ENCODE measurements around the gene ZCCHC3.
"Not testable (repeated sequence)": the region's sequence is repeated elsewhere in the genome, so short reads cannot be mapped to it uniquely, and the experiment has no call there.

Gene ZCCHC3

DNA sequence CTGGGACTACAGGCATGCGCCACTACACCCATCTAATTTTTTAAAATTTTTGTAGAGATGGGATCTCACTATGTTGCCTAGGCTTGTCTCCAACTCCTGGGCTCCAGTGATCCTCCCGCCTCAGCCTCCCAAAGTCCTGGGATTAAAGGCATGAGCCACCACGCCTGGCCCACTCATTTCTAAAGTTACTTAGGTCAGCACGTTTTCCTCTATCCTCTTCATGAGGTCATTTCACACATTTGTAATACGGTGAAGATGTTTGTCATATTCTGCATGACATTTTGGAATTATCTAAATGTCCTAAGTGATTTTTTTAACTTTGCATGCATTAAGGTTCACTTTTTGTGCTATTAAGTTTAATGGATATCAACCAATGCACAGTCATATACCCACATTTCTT lies 16.0 kb downstream of the ZCCHC3 start:
- DNase-seq (ENCODE audit: low read depth): no peak

DNA sequence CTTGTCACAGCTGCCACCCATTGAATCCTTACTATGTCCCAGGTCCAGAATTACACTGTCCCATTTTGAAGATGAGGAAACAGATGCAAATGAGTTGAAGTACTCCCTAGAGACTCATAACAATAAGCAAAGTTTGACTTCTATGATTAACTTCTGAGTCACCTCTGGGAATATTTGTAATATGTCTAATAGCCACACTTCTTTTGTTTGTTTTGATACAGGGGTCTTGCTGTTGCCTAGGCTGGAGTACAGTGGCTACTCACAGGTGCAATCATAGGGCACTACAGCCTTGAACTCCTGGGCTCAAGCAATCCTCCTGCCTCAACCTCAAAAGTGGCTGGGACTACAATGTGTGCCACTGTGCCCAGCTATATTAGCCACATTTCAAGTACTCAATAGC lies 16.6 kb downstream of the ZCCHC3 start:
- no peak for DNase-seq (ENCODE audit: low read depth)

DNA sequence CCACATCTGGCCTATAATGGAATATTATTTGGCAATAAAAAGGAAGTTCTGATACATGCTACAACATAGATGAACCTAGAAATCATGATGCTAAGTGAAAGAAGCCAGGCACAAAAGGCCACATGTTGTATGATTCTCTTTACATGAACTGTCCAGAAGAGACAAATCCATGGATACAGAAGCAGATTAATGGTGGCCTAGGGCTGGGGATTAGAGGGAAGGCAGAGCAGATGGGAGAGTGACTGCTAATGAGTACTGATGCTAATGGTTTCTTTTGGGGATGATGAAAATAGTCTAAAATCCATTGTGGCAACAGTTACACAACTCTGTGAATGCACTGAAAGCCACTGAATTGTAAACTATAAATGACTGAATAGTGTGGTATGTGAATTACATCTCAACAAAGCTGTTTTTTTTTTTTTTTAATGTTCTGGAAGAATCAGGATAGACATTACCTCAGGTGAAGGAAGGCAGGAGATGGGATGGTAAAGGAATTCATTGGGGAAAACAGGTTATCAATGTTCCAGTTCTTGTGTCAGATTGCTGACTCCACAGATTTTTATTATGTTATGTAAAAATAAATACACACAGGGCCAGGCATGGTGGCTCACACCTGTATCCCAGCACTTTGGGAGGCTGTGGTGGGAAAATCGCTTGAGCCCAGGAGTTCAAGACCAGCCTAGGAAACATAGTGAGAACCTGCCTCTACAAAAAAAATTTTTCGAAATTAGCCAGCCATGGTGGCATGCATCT lies 19.1 kb downstream of the ZCCHC3 start:
- no peak for DNase-seq (ENCODE audit: low read depth)

DNA sequence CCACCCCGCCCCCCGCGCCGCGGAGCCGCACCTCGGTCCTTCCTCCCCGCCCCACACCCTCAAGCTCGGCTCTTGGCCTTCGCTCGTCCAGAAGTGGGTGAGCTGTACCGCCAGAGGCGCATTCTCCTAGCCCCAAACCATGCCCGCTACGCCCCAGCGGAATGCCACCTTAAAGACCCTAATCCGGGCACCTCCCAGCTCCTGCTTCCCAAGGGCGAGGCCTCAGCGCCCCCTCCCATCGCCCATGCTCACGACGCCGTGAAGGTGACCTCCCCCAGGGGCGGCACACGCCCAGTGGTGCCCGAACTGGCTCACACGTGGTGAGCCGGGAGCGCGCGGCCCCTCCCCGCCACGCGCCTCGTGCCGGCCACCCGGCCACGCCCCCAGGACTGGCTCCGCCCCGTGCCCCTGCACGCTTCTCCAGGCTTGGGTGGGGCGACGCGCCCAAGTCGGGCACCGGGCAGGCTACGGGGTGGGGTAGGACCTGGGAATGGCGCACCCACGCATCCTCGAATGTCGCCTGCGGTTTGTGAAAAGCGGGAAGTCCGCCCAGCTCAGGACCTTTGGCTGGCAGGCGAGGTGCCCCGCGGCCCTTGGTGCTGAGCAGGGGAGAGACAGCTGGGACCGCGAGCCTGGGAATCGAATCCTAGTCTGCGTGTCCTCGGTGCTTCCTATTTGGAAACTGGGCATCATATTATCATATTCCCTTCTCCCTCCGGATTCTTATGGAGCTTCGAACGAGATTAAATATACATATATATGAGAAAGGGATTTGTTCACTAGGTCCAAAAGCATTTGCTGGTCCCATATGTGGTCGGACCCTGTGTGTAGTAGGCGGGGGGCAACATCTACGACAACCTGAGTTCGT lies 27.0 kb downstream of the ZCCHC3 start:
- DNase-seq (ENCODE audit: low read depth): peak; percentile 88

DNA sequence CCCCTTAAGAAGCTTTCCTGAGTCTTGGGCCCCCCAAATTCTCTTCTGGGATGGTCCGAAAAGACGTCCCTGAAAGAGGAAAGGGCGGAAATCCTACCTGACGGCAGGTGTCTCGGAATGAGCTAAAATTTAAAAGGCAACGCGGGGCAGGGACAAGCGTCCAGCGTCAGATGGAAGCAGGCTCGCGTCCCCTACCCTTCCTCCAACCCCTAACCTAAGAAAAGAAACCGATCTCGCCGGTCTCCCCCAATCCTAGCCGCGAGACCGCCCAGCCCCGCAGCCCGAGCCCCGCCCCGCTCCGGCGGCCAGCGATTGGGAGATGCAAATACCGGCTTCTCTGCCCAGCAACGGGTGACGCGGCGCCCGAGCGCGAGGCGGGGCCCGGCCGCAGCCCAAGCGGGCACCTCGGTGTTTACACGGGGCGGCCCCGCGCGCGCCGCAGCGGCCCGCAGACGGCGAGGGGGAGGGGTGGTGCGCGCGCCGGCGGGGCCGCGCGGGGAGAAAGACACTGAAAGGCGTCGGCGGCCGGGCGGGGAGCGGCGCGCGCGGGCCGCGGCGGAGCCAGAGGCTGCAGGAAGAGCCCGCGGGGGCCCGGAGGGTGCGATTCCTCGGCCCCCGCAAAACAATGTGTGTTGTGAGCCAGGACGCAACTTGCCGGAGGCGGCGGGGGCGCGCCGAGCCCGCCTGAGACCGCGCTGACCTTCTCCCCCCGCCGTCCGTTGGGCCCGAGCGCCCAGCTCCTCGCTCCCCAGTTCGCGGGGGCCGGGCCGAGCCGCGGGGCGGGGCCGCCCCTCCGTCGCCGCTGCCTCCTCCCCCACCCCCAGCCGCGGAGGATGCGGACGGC lies 27.9 kb downstream of the ZCCHC3 start, which contains the start of gene SOX12:
SOX12 (plus strand) TSS at position 508 of the 844 bp plus-strand sequence. CDS start 373 bp downstream, outside the sequence.
- peak; percentile 97 for DNase-seq (ENCODE audit: low read depth)

DNA sequence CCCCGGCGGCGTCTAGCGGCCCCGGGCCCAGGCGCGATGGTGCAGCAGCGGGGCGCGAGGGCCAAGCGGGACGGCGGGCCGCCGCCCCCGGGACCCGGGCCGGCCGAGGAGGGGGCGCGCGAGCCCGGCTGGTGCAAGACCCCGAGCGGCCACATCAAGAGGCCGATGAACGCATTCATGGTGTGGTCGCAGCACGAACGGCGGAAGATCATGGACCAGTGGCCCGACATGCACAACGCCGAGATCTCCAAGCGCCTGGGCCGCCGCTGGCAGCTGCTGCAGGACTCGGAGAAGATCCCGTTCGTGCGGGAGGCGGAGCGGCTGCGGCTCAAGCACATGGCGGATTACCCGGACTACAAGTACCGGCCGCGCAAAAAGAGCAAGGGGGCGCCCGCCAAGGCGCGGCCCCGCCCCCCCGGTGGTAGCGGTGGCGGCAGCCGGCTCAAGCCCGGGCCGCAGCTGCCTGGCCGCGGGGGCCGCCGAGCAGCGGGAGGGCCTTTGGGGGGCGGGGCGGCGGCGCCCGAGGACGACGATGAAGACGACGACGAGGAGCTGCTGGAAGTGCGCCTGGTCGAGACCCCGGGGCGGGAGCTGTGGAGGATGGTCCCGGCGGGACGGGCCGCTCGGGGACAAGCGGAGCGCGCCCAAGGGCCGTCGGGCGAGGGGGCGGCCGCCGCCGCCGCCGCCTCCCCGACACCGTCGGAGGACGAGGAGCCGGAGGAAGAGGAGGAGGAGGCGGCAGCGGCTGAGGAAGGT lies 28.7 kb downstream of the ZCCHC3 start:
- DNase-seq (ENCODE audit: low read depth): no peak

DNA sequence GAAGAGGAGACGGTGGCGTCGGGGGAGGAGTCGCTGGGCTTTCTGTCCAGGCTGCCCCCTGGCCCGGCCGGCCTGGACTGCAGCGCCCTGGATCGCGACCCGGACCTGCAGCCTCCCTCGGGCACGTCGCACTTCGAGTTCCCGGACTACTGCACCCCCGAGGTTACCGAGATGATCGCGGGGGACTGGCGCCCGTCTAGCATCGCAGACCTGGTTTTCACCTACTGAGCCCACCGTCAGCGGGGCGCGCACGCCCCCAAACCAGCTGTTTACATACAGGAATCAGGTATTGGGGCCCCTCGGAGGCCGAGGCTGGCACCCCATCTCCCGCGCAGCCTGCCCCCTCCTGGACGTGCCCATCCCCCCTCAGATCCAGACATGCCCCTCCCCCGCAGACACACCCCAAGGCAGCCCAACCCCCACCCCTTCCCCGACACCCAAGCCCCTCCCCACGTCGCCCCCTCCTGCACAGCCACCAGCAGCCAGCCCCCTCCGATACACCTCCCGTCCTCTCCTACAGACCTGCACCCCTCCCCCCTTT lies 29.3 kb downstream of the ZCCHC3 start:
- DNase-seq (ENCODE audit: low read depth): no peak

DNA sequence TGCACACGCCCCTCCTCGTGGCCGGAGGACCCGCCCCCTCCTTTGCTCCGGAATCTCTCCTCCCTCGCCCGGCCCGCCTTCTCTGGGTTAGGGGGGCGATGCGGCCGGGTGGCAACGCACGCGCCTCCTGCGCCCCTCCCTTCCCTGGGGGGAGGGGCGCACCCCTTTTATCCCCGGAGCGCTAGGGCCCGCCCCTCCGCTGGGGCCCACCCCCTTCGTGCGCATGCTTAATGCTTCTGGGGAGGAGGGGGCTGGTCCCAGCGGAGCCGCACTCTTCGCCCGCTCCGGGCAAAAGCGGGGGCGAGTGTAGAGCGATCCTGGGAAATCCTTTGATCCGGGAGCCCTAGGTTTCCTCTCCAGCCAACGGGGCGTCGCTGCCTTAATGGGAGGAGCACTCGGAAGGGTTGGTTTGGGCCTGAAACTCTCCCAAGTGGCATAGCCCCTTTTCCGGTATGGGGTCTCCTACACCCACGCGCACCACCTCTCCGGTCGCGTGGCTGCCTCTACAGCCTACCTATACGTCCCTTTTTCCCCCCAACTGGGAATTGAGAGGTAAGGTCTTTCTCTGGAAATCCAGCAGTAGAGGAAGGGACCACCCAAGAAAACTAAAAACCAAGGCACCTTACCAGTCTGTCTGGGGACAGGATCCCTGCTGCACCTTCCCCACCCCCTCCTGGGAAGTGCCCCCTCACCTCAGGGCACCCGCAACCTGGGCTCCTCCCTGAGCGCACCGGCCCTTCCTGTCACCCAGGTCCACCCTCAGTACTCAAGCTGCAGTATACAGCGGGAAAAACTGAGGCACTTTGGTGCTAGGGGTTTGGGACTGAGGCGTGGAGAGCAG lies 30.0 kb downstream of the ZCCHC3 start:
- DNase-seq (ENCODE audit: low read depth): peak; percentile 66

DNA sequence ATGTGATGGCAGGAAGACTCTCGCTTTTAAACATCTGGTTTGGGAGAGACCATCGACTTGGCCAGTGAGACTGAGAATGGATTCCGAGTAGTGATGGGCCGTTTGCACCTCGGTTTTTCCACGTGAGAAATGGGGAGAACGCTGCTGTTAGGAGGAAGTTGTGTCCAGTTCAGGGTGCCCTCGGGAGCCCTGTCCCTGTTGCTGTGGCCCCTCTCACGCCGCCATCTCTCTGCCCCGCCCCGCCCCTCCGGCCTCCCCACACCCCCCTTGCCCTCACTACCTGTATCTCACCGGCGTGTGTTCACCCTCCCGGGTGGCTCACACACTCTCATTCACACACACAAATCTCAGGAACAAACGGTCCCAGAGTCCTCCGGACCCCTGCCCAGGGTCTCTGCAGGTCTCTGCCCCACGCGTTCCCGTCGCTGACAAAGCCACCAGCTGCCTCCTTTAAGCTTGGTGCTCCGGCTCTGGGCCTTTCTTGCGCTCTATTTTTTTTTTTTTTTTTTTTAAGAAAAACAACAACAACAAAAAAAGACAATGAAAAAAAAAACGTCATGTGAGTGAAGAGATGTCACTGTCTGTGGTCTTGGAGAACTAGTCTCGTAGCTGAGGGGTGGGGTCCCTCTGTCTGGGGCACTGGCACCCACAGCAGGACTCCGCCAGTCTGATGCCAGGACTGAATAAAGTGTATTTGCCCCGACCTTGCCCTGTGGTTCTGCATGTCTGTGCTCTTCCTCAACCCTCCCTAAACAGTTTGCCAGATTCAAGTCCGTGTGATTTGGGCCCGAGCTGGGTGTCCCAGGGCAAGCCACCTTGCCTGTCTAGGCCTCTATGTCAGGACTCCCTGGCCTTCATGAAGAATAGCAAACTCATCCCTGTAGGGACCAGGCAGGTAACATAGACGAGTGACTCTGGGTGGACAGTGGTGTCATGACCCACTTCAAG lies 30.9 kb downstream of the ZCCHC3 start:
- DNase-seq (ENCODE audit: low read depth): no peak

DNA sequence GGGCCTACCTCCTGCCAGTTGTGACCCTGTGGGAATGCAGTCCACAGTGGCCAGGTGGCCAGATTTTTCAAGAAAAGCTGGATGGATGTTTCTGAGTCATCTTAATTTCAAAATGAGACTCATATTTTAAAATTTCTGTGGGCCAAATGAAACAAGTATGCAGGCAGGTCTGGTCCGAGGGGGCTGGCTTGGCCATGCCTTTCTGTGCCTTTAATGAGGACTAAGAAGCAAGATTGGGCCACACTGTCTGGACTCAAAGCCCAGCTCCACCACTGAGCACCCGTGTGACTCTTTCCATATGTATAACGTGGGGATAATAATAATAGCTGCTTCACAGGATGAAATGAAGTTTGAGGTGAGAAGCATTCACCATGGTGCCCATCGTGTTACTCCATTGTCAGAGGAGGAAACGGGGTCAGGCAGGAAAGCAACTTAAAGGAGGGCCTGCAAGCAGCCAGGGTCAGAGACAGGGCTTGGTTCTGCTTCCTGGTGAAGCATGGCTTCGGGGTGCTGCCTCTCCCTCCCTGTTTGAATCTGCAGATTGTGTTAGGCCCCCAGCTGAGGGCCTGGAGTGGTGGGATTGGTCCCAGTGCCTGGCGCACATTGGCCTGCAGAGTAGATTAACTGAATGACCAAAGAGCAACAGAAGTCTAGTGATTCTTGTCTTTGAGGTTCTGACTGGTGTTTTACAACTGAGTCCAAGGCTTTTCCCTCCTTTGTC lies 31.8 kb downstream of the ZCCHC3 start:
- DNase-seq (ENCODE audit: low read depth): no peak

DNA sequence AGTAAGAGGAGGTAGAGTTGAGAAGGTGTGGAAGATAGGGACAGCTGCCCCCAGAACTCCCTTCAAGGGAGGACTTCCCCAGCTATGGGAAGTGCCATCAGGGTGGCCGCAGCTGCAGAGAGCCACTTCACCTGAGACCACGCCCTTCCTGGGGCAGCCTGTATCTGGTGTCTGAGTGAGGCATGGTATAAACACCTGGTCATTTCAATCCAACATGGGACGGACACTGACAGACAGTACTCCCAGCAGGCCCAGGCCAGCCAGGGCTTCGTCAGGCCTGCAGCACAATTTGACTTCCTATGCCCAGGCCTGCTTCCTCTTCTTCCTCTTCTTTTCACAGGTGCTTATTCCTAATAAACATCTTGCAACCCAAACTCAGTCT lies 32.5 kb downstream of the ZCCHC3 start:
- no peak for DNase-seq (ENCODE audit: low read depth)

DNA sequence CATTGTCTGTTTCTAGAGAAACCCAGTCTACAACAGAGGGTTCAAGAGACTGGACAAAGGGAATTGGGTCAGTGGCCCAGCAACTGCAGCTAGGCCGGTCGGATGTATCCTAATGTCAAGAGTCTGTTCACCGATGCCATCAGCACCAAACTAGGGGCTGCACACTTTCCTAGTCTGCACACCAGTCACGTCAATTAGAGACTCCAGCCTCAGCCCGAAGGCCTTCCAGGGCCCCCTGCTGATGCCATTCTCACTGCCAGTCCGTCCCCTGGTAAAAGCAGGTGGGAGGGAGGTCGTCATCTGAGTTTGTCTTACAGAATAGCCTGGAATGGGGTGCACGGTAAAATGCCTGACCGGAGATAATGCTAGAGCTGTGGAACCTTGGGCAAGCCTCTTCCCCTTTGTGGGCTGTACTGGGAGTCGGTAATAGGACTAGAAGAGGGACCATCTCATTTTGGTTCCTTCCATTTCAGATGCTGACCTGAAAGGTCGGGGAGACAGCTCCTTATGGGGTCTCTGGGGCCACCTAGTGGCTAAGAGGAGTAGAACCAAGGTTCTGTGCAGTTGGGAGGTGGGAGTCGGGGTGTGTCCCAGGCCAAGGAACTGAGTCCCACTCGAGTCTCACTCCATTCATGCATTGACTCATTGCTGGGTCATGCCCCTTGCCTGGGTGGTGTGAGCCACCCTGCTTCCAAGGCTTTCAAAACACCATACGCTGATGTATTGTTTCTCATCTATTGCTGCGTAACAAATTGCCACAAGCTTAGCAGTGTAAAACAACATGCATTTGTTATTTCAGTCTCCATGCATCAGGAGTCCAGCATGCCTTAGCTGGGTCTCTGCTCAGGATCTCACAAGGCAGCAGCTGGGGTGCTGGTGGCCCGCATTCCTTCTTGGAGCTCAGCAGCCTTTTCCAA lies 33.1 kb downstream of the ZCCHC3 start:
- peak; percentile 63 for DNase-seq (ENCODE audit: low read depth)

DNA sequence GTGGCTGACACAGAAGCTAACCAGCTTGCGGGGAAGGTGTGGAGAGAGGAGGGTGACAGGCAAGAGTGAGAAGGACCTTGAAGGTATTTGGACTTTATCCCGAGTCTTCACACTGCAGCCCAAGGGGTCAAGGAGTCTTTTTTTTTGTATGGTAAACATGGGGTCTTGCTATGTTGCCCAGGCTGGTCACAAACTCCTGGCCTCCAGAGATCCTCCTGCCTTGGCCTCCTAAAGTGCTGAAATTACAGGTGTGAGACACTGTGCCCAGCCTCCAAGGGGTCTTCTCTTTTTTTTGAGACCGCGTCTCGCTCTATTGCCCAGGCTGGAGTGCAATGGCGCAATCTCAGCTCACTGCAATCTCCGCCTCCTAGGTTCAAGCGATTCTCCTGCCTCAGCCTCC lies 37.2 kb downstream of the ZCCHC3 start:
- no peak for DNase-seq (ENCODE audit: low read depth)

DNA sequence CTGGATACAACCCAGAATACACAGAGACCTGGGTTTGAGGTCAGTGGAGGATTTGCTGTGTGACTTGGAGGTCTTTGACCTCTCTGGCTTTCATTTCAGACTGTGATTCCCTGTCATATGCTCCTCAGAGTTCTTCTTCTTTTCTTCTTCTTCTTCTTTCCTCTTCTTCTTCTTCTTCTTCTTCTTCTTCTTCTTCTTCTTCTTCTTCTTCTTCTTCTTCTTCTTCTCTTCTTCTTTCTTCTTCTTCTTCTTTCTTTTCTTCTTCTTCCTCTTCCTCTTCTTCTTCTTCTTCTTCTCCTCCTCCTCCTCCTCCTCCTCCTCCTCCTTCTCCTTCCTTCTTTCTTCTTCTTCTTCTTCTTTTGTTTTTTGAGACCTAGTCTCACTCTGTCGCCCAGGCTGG lies 38.7 kb downstream of the ZCCHC3 start:
- DNase-seq (ENCODE audit: low read depth): not testable (repeated sequence)

DNA sequence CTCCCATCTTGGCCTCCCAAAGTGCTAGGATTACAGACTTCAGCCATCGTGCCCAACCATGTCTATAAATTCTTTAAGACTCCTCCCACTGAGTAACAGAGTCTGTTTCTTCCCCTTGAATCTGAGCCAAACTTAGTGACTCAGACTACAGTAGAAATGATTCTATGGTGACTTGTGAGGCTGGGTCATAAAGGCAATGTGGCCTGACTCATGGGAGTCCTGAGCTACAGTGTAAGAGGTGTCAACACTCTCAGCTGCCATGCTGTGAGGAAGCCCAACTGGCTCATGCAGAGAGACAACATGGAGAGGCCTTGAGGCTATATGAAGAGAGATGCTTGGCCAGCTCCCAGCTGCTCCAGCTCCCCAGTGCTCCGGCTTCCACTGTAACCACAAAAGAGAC lies 44.3 kb downstream of the ZCCHC3 start:
- no peak for DNase-seq (ENCODE audit: low read depth)

DNA sequence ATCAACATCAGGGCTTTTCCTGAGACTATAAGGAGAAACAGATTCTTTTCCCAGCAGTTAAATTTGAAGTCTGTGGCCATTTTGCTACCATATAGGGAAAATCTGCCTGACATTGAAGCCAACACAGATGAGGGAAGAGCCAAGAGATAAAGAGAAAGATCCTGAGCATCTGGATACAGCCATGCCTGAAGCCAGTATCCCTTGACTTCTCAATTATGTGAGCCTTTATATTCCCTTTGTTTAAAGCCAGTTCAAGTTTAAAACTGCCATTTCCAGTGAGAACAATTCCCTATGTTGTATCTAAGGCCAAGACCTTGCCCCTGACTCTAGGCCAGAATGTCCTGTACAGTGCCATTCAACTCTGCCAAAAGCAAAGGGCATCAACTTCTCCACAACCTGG lies 45.7 kb downstream of the ZCCHC3 start:
- DNase-seq (ENCODE audit: low read depth): no peak

DNA sequence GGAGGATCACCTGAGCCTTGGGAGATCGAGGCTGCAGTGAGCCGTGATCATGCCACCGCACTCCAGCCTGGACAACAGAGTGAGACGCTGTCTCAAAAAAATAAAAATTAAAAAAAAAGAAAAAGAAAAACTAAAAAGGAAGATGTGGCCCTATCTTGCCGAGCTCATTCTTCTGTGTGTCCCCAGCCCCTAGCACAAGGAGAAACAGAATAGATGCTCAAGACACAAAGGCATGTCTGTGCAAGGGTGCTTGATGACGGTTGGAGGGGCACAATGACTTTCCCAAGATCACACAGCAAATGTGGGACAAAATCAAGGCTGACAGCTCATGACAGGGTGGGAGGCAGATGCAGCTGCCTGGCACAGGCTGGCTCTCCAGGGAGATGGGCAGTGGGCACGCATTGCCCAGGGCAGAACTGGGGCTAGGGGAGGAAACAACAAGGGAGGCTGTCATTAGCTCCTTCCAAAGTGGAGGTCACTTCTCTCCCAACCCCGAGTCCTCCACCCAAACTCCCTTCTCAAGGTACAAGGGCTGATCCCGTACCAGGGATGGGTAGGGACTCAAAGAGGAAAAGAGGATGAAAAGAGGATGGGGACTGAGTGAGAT lies 48.8 kb downstream of the ZCCHC3 start:
- DNase-seq (ENCODE audit: low read depth): no peak
